Ovary (tissue), 3 donors: ENCODE data around the gene MED23.

Experiments
- POLR2A ChIP-seq: fragments of 450-650 bp; IDR thresholded peaks from one replicate; pipeline ENCODE4 v1.6.1; 2017; ENCODE audit warnings: antibody characterized with exemption, mild to moderate bottlenecking, moderate library complexity
- TF ChIP-seq, protein P1 (sequence below), 3 donors: fragments of 450-650 bp in 2 of 3; fragments of 200-600 bp in 1 of 3; IDR thresholded peaks; one replicate each; pipeline versions ENCODE4 v1.5.1 to v1.8.0; 2016 to 2022; ENCODE audit warnings: antibody characterized with exemption in 3 of 3, mild to moderate bottlenecking in 1 of 3
- donor health status: DM: no; HTN: no; CAD: no.

DNA sequence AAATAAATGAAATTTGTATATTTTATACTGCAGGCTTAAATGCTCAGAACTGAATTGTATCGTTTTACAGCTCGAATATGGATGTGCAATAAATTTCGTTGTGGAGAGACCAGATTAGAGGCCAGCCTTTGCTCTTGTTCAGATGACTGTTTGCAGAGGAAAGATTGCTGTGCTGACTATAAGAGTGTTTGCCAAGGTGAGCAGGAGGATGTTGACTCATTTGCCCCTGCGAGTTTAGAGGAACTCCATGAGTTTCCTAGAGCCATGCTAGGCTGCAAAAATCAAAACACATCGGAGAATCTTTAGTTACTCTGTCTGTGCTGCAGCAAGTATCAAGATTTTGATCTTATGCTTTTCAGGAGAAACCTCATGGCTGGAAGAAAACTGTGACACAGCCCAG is 24.4 kb upstream of the MED23 start:
- TF ChIP-seq, protein P1, sequence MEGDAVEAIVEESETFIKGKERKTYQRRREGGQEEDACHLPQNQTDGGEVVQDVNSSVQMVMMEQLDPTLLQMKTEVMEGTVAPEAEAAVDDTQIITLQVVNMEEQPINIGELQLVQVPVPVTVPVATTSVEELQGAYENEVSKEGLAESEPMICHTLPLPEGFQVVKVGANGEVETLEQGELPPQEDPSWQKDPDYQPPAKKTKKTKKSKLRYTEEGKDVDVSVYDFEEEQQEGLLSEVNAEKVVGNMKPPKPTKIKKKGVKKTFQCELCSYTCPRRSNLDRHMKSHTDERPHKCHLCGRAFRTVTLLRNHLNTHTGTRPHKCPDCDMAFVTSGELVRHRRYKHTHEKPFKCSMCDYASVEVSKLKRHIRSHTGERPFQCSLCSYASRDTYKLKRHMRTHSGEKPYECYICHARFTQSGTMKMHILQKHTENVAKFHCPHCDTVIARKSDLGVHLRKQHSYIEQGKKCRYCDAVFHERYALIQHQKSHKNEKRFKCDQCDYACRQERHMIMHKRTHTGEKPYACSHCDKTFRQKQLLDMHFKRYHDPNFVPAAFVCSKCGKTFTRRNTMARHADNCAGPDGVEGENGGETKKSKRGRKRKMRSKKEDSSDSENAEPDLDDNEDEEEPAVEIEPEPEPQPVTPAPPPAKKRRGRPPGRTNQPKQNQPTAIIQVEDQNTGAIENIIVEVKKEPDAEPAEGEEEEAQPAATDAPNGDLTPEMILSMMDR (IDR thresholded peaks at IDR 0.05): no peak
- TF ChIP-seq POLR2A: no peak
